Measurements from ENCODE around the gene FAM240B.

- TF ChIP-seq CTCF (IDR thresholded peaks at IDR 0.05; ENCODE audit: poor library complexity, severe bottlenecking): no peak
- TF ChIP-seq EP300 (conservative IDR thresholded peaks at IDR 0.05; ENCODE audit: poor library complexity, severe bottlenecking): no peak
- TF ChIP-seq REST (IDR thresholded peaks at IDR 0.05; ENCODE audit: borderline replicate concordance): no peak
- TF ChIP-seq EZH2 (IDR thresholded peaks at IDR 0.05; ENCODE audit: borderline replicate concordance, insufficient read depth, low read length, poor library complexity, severe bottlenecking): no peak
- no peak for TF ChIP-seq POLR2AphosphoS5 (IDR thresholded peaks at IDR 0.05)
- no peak for TF ChIP-seq SMC3 (conservative IDR thresholded peaks at IDR 0.05; ENCODE audit: poor library complexity)
Observed at GRCh38 chr9:38718148-38718547, 1.8 kb downstream of the FAM240B start.

All from neural cell (in vitro differentiated cells).